SK-N-SH treated with all-trans-retinoic acid at 6 μM for 48 hours (cell line): ENCODE measurements around the gene GIPC3.

Experiments used
- ATAC-seq: fragments of 200-7000 bp; cut with Tn5 transposase; 3 replicates; pipeline ENCODE4 v1.9.1; 2020; ENCODE audit warnings: mild to moderate bottlenecking, moderate library complexity
- ARNTL ChIP-seq: fragments of 450-650 bp; formaldehyde crosslinking; IDR thresholded peaks from 2 replicates; pipeline ENCODE4 v1.5.0; 2020; ENCODE audit warnings: low read depth, mild to moderate bottlenecking, moderate library complexity, borderline replicate concordance
- BACH2 ChIP-seq: fragments of 250-450 bp; sonication (Bioruptor Pico); IDR thresholded peaks from 2 replicates; pipeline ENCODE4 v1.9.0; 2021; ENCODE audit warnings: mild to moderate bottlenecking, borderline replicate concordance
- CSDC2 ChIP-seq: fragments of 250-450 bp; sonication (Bioruptor Pico); IDR thresholded peaks from 2 replicates; pipeline ENCODE4 v1.5.0; 2020; ENCODE audit warnings: mild to moderate bottlenecking, moderate library complexity
- ESRRG ChIP-seq: fragments of 250-450 bp; sonication (Bioruptor Pico); IDR thresholded peaks from 2 replicates; pipeline ENCODE4 v1.6.1; 2021; ENCODE audit warnings: mild to moderate bottlenecking
- GLIS3 ChIP-seq: fragments of 250-450 bp; sonication (Bioruptor Pico); IDR thresholded peaks from 2 replicates; pipeline ENCODE4 v1.5.0; 2020; ENCODE audit warnings: mild to moderate bottlenecking, moderate library complexity
- ISL1 ChIP-seq: fragments of 250-450 bp; sonication (Bioruptor Pico); IDR thresholded peaks from 2 replicates; pipeline ENCODE4 v2.1.2; 2022; ENCODE audit warnings: mild to moderate bottlenecking, moderate library complexity
- OSR1 ChIP-seq: fragments of 250-450 bp; sonication (Bioruptor Pico); IDR thresholded peaks from 2 replicates; pipeline ENCODE4 v1.8.0; 2022; ENCODE audit warnings: moderate library complexity, mild to moderate bottlenecking, inconsistent platforms
- PPARA ChIP-seq: fragments of 250-450 bp; sonication (Bioruptor Pico); IDR thresholded peaks from 2 replicates; pipeline ENCODE4 v1.5.0; 2020; ENCODE audit warnings: mild to moderate bottlenecking, borderline replicate concordance
- RARB ChIP-seq: fragments of 250-450 bp; sonication (Bioruptor Pico); IDR thresholded peaks from 2 replicates; pipeline ENCODE4 v1.8.0; 2021; ENCODE audit warnings: mild to moderate bottlenecking, moderate library complexity
- SNAI2 ChIP-seq: fragments of 250-450 bp; sonication (Bioruptor Pico); IDR thresholded peaks from 2 replicates; pipeline ENCODE4 v1.5.0; 2020; ENCODE audit warnings: mild to moderate bottlenecking, moderate library complexity
- TCF4 ChIP-seq: fragments of 250-450 bp; sonication (Bioruptor Pico); IDR thresholded peaks from 2 replicates; pipeline ENCODE4 v1.8.0; 2021; ENCODE audit warnings: mild to moderate bottlenecking, moderate library complexity, borderline replicate concordance
- TOX ChIP-seq: fragments of 250-450 bp; sonication (Bioruptor Pico); IDR thresholded peaks from 2 replicates; pipeline ENCODE4 v1.8.0; 2021; ENCODE audit warnings: mild to moderate bottlenecking, moderate library complexity, borderline replicate concordance
- ZC3H10 ChIP-seq: fragments of 250-450 bp; sonication (Bioruptor Pico); IDR thresholded peaks from 2 replicates; pipeline ENCODE4 v1.5.1; 2021; ENCODE audit warnings: mild to moderate bottlenecking, moderate library complexity
- ZFP3 ChIP-seq: fragments of 250-450 bp; sonication (Bioruptor Pico); IDR thresholded peaks from 2 replicates; pipeline ENCODE4 v1.5.0; 2020; ENCODE audit warnings: mild to moderate bottlenecking, moderate library complexity
- ZFP30 ChIP-seq: fragments of 450-650 bp; formaldehyde crosslinking; IDR thresholded peaks from 2 replicates; pipeline ENCODE4 v1.5.0; 2022; ENCODE audit warnings: mild to moderate bottlenecking, moderate library complexity
- ZNF565 ChIP-seq: fragments of 450-650 bp; formaldehyde crosslinking; conservative IDR thresholded peaks from 2 replicates; pipeline ENCODE4 v1.5.0; 2020; ENCODE audit warnings: low read depth, mild to moderate bottlenecking, moderate library complexity
- ZNF70 ChIP-seq: fragments of 450-650 bp; formaldehyde crosslinking; IDR thresholded peaks from 2 replicates; pipeline ENCODE4 v1.5.0; 2020; ENCODE audit warnings: mild to moderate bottlenecking, moderate library complexity
- ZNF8 ChIP-seq: fragments of 450-650 bp; formaldehyde crosslinking; IDR thresholded peaks from 2 replicates; pipeline ENCODE4 v1.5.0; 2020; ENCODE audit warnings: mild to moderate bottlenecking, moderate library complexity
- TF ChIP-seq, protein P1 (sequence below): fragments of 250-450 bp; sonication (Bioruptor Pico); IDR thresholded peaks from 2 replicates; pipeline ENCODE4 v1.5.1; 2020; ENCODE audit warnings: low read depth, mild to moderate bottlenecking, moderate library complexity
- TF ChIP-seq, protein P2 (sequence below): fragments of 250-450 bp; sonication (Bioruptor Pico); IDR thresholded peaks from 2 replicates; pipeline ENCODE4 v1.8.0; 2021; ENCODE audit warnings: low read depth, mild to moderate bottlenecking, moderate library complexity, borderline replicate concordance
- TF ChIP-seq, protein P3 (sequence below): fragments of 250-450 bp; sonication (Bioruptor Pico); IDR thresholded peaks from 2 replicates; pipeline ENCODE4 v1.5.0; 2020; ENCODE audit warnings: mild to moderate bottlenecking, moderate library complexity
- TF ChIP-seq, protein P4 (sequence below): fragments of 250-450 bp; sonication (Bioruptor Pico); IDR thresholded peaks from 2 replicates; pipeline ENCODE4 v1.8.0; 2020; ENCODE audit warnings: mild to moderate bottlenecking, moderate library complexity, borderline replicate concordance

Gene GIPC3

DNA sequence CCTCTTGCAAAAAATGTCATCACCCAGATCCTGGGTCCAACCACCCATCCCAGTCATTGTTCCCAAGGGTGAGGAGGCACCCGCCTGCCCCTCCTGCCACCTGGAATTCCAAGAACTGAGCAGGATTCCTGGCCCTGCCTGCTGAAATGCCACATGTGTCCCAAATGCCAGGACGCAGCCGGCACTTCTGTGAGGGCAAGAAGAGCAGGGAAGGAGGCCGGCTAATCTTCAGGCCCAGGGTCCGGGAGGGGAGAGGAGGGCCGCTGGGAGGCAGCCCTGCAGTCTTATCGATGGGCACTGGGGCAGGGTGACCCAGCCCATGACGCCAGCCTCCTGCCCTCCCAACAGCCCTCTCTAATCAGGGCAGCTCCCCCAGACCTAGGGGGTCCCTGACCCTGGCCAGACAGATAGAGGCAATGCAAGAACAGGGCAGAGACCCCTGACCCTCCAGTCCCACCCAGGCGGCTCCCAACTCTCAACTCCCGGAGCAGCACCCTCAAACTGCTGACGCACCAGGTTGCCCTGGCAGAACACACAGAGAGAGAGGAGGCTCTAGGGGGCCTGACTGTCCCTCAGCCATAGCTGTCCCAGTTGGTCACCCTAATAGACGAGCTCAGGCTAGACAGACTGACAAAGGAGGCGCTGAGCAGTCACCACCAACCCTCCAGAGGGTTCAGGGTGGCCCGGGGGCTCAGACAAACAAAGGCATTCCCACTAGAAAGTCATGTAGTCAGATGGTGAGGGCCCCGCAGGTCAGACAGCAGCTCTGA is 29.4 kb upstream of the GIPC3 start:
- TF ChIP-seq, protein P1, sequence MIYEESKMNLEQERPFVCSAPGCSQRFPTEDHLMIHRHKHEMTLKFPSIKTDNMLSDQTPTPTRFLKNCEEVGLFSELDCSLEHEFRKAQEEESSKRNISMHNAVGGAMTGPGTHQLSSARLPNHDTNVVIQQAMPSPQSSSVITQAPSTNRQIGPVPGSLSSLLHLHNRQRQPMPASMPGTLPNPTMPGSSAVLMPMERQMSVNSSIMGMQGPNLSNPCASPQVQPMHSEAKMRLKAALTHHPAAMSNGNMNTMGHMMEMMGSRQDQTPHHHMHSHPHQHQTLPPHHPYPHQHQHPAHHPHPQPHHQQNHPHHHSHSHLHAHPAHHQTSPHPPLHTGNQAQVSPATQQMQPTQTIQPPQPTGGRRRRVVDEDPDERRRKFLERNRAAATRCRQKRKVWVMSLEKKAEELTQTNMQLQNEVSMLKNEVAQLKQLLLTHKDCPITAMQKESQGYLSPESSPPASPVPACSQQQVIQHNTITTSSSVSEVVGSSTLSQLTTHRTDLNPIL (CRISPR knock-in tag), result no peak
- no peak for TF ChIP-seq SNAI2 (CRISPR knock-in tag)
- TF ChIP-seq, protein P2, sequence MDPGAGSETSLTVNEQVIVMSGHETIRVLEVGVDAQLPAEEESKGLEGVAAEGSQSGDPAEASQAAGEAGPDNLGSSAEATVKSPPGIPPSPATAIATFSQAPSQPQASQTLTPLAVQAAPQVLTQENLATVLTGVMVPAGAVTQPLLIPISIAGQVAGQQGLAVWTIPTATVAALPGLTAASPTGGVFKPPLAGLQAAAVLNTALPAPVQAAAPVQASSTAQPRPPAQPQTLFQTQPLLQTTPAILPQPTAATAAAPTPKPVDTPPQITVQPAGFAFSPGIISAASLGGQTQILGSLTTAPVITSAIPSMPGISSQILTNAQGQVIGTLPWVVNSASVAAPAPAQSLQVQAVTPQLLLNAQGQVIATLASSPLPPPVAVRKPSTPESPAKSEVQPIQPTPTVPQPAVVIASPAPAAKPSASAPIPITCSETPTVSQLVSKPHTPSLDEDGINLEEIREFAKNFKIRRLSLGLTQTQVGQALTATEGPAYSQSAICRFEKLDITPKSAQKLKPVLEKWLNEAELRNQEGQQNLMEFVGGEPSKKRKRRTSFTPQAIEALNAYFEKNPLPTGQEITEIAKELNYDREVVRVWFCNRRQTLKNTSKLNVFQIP (CRISPR knock-in tag), result no peak
- no peak for TF ChIP-seq RARB
- no peak for TF ChIP-seq ZNF70 (CRISPR knock-in tag)
- no peak for TF ChIP-seq TCF4 (CRISPR knock-in tag)
- no peak for TF ChIP-seq ARNTL (CRISPR knock-in tag)
- TF ChIP-seq BACH2 (CRISPR knock-in tag), result no peak
- TF ChIP-seq ZNF8 (CRISPR knock-in tag), result no peak
- no peak for TF ChIP-seq CSDC2 (CRISPR knock-in tag)
- no peak for TF ChIP-seq GLIS3
- no peak for TF ChIP-seq ZFP30 (CRISPR knock-in tag)
- no peak for TF ChIP-seq ZFP3
- no peak for TF ChIP-seq ZC3H10
- no peak for TF ChIP-seq ESRRG
- TF ChIP-seq, protein P3, sequence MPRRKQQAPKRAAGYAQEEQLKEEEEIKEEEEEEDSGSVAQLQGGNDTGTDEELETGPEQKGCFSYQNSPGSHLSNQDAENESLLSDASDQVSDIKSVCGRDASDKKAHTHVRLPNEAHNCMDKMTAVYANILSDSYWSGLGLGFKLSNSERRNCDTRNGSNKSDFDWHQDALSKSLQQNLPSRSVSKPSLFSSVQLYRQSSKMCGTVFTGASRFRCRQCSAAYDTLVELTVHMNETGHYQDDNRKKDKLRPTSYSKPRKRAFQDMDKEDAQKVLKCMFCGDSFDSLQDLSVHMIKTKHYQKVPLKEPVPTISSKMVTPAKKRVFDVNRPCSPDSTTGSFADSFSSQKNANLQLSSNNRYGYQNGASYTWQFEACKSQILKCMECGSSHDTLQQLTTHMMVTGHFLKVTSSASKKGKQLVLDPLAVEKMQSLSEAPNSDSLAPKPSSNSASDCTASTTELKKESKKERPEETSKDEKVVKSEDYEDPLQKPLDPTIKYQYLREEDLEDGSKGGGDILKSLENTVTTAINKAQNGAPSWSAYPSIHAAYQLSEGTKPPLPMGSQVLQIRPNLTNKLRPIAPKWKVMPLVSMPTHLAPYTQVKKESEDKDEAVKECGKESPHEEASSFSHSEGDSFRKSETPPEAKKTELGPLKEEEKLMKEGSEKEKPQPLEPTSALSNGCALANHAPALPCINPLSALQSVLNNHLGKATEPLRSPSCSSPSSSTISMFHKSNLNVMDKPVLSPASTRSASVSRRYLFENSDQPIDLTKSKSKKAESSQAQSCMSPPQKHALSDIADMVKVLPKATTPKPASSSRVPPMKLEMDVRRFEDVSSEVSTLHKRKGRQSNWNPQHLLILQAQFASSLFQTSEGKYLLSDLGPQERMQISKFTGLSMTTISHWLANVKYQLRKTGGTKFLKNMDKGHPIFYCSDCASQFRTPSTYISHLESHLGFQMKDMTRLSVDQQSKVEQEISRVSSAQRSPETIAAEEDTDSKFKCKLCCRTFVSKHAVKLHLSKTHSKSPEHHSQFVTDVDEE, result no peak
- no peak for TF ChIP-seq TOX
- TF ChIP-seq PPARA (CRISPR knock-in tag), result no peak
- no peak for TF ChIP-seq ISL1
- TF ChIP-seq OSR1 (CRISPR knock-in tag), result no peak
- ATAC-seq, result no peak

DNA sequence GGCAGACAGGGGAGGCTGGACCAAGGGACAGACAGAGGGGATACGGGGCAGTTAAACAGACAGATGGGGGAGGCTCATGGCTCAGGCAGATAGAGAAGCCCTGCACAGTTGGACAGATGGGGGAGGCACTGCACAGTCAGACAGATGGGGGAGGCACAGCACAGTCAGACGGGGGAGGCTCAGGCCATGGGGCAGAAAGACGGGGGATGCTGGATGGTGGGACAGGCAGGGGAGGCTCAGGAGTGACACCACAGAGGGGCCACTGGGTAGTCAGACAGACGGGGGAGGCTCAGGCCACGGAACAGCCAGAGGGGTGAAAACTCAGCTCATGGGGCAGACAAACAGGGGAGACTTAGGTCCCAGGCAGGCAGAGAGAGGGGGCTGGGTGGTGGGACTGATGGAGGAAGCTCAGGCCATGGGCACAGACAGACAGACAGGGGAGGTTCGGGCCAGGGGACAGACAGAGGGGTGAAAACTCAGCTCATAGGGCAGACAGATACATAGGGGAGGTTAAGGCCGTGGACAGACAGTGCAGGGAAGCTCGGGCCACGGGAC is 28.8 kb upstream of the GIPC3 start:
- no peak for TF ChIP-seq GLIS3
- TF ChIP-seq RARB, result no peak
- TF ChIP-seq ZNF70 (CRISPR knock-in tag), result no peak
- TF ChIP-seq ZFP3, result no peak
- TF ChIP-seq ZFP30 (CRISPR knock-in tag), result no peak
- TF ChIP-seq SNAI2 (CRISPR knock-in tag), result no peak
- TF ChIP-seq CSDC2 (CRISPR knock-in tag), result no peak
- no peak for TF ChIP-seq TCF4 (CRISPR knock-in tag)
- no peak for TF ChIP-seq ZNF565 (CRISPR knock-in tag)
- no peak for TF ChIP-seq ESRRG
- TF ChIP-seq PPARA (CRISPR knock-in tag), result no peak
- no peak for TF ChIP-seq TOX
- TF ChIP-seq, all 23 proteins: peak for 0
- ATAC-seq, result no peak

DNA sequence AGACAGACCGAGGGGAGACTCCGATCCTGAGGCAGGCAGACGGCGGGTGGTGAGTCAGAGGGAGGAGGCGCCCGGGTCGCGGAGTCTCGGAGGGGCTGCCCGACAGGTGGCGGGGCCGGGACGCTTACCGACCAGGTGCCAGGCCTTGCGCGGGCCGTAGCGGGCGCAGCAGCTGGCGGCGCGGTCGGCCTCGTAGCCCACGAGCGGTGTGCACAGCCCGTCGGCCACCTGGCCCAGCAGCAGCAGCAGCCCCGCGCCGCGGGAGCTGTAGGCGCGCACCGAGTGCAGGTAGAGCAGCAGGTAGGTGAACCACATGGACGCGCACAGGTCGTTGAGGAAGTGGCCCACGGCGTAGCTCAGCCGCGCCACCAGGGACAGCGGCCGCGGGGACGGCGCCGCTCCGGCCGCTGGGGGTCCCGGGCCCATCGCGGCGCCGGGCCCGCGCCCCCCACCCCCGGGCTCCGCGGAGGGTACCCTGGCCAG is 28.3 kb upstream of the GIPC3 start:
- TF ChIP-seq ZC3H10, result no peak
- TF ChIP-seq, protein P1 (CRISPR knock-in tag), result no peak
- no peak for TF ChIP-seq ZFP3
- no peak for TF ChIP-seq ZFP30 (CRISPR knock-in tag)
- no peak for TF ChIP-seq GLIS3
- TF ChIP-seq TCF4 (CRISPR knock-in tag), result no peak
- no peak for TF ChIP-seq ZNF70 (CRISPR knock-in tag)
- no peak for TF ChIP-seq ZNF8 (CRISPR knock-in tag)
- no peak for TF ChIP-seq ISL1
- TF ChIP-seq TOX, result no peak
- TF ChIP-seq ESRRG, result no peak
- no peak for TF ChIP-seq OSR1 (CRISPR knock-in tag)
- no peak for TF ChIP-seq CSDC2 (CRISPR knock-in tag)
- no peak for TF ChIP-seq PPARA (CRISPR knock-in tag)
- TF ChIP-seq, protein P4, sequence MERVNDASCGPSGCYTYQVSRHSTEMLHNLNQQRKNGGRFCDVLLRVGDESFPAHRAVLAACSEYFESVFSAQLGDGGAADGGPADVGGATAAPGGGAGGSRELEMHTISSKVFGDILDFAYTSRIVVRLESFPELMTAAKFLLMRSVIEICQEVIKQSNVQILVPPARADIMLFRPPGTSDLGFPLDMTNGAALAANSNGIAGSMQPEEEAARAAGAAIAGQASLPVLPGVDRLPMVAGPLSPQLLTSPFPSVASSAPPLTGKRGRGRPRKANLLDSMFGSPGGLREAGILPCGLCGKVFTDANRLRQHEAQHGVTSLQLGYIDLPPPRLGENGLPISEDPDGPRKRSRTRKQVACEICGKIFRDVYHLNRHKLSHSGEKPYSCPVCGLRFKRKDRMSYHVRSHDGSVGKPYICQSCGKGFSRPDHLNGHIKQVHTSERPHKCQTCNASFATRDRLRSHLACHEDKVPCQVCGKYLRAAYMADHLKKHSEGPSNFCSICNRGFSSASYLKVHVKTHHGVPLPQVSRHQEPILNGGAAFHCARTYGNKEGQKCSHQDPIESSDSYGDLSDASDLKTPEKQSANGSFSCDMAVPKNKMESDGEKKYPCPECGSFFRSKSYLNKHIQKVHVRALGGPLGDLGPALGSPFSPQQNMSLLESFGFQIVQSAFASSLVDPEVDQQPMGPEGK, result no peak
- TF ChIP-seq BACH2 (CRISPR knock-in tag), result no peak
- TF ChIP-seq, protein P3, result no peak
- TF ChIP-seq ARNTL (CRISPR knock-in tag), result no peak
- TF ChIP-seq ZNF565 (CRISPR knock-in tag), result no peak
- TF ChIP-seq SNAI2 (CRISPR knock-in tag), result no peak
- TF ChIP-seq, all 23 proteins: peak for 0
- peak; percentile 4; the same call in 2 of the 3 replicates for ATAC-seq
